Measurements from ENCODE around the gene MKNK1.
A peak's percentile ranks its signal among the peaks of the same experiment; 100 is the strongest.

Gene MKNK1

GRCh38 chr1:46552357-46553237, 51.5 kb downstream of the MKNK1 start:
- H3K79me2 ChIP-seq (ENCODE audit: insufficient read depth, low read length): no peaks in the 10 kb centered on the region
- no peaks in the 10 kb centered on the region for H3K27me3 ChIP-seq (ENCODE audit: insufficient read depth, low read length, poor library complexity, severe bottlenecking)
- no peak overlapping the region for H3K4me3 ChIP-seq (ENCODE audit: low read length, poor library complexity, severe bottlenecking)
- peaks cover 7% of the 10 kb centered on the region for H3K4me1 ChIP-seq (ENCODE audit: insufficient read depth, low read length, poor library complexity, severe bottlenecking)
- no peaks in the 10 kb centered on the region for H3K36me3 ChIP-seq (ENCODE audit: insufficient read depth, low read length)
- no peak overlapping the region for H3K4me2 ChIP-seq (ENCODE audit: low read depth, low read length, poor library complexity, severe bottlenecking)
- H3F3A ChIP-seq (ENCODE audit: low read depth): no peaks in the 10 kb centered on the region
- H2AFZ ChIP-seq (ENCODE audit: low read length): 0 out of 2 replicates have a peak overlapping the region, but pooled peaks have one; percentile 10
- no peak overlapping the region for H3K9ac ChIP-seq (ENCODE audit: low read depth, low read length, poor library complexity, severe bottlenecking)
- no peaks in the 10 kb centered on the region for H3K9me2 ChIP-seq (replicated peaks; ENCODE audit: low read depth, low read length)
- no peaks in the 10 kb centered on the region for H4K20me1 ChIP-seq (ENCODE audit: insufficient read depth, low read length, poor library complexity, severe bottlenecking)
- H3K9me3 ChIP-seq (ENCODE audit: insufficient read depth, low read depth, low read length): no peaks in the 10 kb centered on the region
- TF ChIP-seq EZH2phosphoT487 (IDR thresholded peaks at IDR 0.05; ENCODE audit: borderline replicate concordance) (no peak), CTCF (conservative IDR thresholded peaks at IDR 0.05; ENCODE audit: low read length) (no peak)

- H3K4me3 ChIP-seq (ENCODE audit: low read length, poor library complexity, severe bottlenecking): no peak within 1 kb of the TSS
- H3K79me2 ChIP-seq (ENCODE audit: insufficient read depth, low read length): no peaks in the 10 kb centered on the region
- H3K9ac ChIP-seq (ENCODE audit: low read depth, low read length, poor library complexity, severe bottlenecking): no peak within 1 kb of the TSS
Measured at GRCh38 chr1:46551597-46552095, 52.4 kb downstream of the MKNK1 start, which contains the start of gene KNCN. Gene KNCN (minus strand): TSS chr1:46551647. CDS start chr1:46551215, 432 bp downstream.

GRCh38 chr1:46550751-46551231, 53.3 kb downstream of the MKNK1 start:
- no peaks in the 10 kb centered on the region for H3K9me2 ChIP-seq (replicated peaks; ENCODE audit: low read depth, low read length)
- H3K4me1 ChIP-seq (ENCODE audit: insufficient read depth, low read length, poor library complexity, severe bottlenecking): peaks cover 7% of the 10 kb centered on the region
- H4K20me1 ChIP-seq (ENCODE audit: insufficient read depth, low read length, poor library complexity, severe bottlenecking): no peaks in the 10 kb centered on the region
- no peaks in the 10 kb centered on the region for H3K27me3 ChIP-seq (ENCODE audit: insufficient read depth, low read length, poor library complexity, severe bottlenecking)
- no peak overlapping the region for H3K4me3 ChIP-seq (ENCODE audit: low read length, poor library complexity, severe bottlenecking)
- H3K79me2 ChIP-seq (ENCODE audit: insufficient read depth, low read length): no peaks in the 10 kb centered on the region
- H3K4me2 ChIP-seq (ENCODE audit: low read depth, low read length, poor library complexity, severe bottlenecking): no peak overlapping the region
- H3K9ac ChIP-seq (ENCODE audit: low read depth, low read length, poor library complexity, severe bottlenecking): no peak overlapping the region
- H3K36me3 ChIP-seq (ENCODE audit: insufficient read depth, low read length): no peaks in the 10 kb centered on the region
- no peak for TF ChIP-seq CTCF (conservative IDR thresholded peaks at IDR 0.05; ENCODE audit: low read length)
- no peak for TF ChIP-seq EZH2phosphoT487 (IDR thresholded peaks at IDR 0.05; ENCODE audit: borderline replicate concordance)
- H3F3A ChIP-seq (ENCODE audit: low read depth): no peaks in the 10 kb centered on the region
- no peaks in the 10 kb centered on the region for H3K9me3 ChIP-seq (ENCODE audit: insufficient read depth, low read depth, low read length)
- no peak overlapping the region for H2AFZ ChIP-seq (ENCODE audit: low read length)

More at GRCh38 chr1:46551597-46552095, 52.4 kb downstream of the MKNK1 start, which contains the start of gene KNCN:
- no peaks in the 10 kb centered on the region for H3F3A ChIP-seq (ENCODE audit: low read depth)
- H3K9me2 ChIP-seq (replicated peaks; ENCODE audit: low read depth, low read length): no peaks in the 10 kb centered on the region
- no peaks in the 10 kb centered on the region for H3K9me3 ChIP-seq (ENCODE audit: insufficient read depth, low read depth, low read length)
- no peaks in the 10 kb centered on the region for H3K36me3 ChIP-seq (ENCODE audit: insufficient read depth, low read length)
- H3K4me1 ChIP-seq (ENCODE audit: insufficient read depth, low read length, poor library complexity, severe bottlenecking): peaks cover 7% of the 10 kb centered on the region
- no peak within 1 kb of the TSS for H3K4me2 ChIP-seq (ENCODE audit: low read depth, low read length, poor library complexity, severe bottlenecking)
- TF ChIP-seq EZH2phosphoT487 (IDR thresholded peaks at IDR 0.05; ENCODE audit: borderline replicate concordance) (no peak), CTCF (conservative IDR thresholded peaks at IDR 0.05; ENCODE audit: low read length) (no peak)
- no peaks in the 10 kb centered on the region for H4K20me1 ChIP-seq (ENCODE audit: insufficient read depth, low read length, poor library complexity, severe bottlenecking)
- no peaks in the 10 kb centered on the region for H3K27me3 ChIP-seq (ENCODE audit: insufficient read depth, low read length, poor library complexity, severe bottlenecking)
- H2AFZ ChIP-seq (ENCODE audit: low read length): no peak within 1 kb of the TSS
